Vagina (tissue), 2 donors: Measurements from ENCODE around the gene RHOH. TPM values are rescaled to one million over a fixed set of nuclear protein-coding genes. Genes with fewer than 3 reads are reported as not detected.
"Not testable (repeated sequence)": the region's sequence is repeated elsewhere in the genome, so short reads cannot be mapped to it uniquely, and the experiment has no call there.

Source experiments
- DNase-seq, 2 donors: peaks; one replicate each; pipeline ENCODE4 v3.0.0-alpha.2; 2017; ENCODE audit errors: extremely low spot score in 2 of 2
- H3K27ac ChIP-seq: fragments of 200-600 bp; sonication (generic); one replicate; pipeline ENCODE4 v1.5.1; 2019
- H3K27me3 ChIP-seq: fragments of 200-600 bp; sonication (generic); one replicate; pipeline ENCODE4 v1.5.1; 2019
- H3K36me3 ChIP-seq, 2 donors: fragments of 200-600 bp; sonication (generic); one replicate each; pipeline ENCODE4 v1.5.1; 2017 to 2019
- H3K4me1 ChIP-seq: fragments of 200-600 bp; sonication (generic); one replicate; pipeline ENCODE4 v1.5.1; 2019
- H3K4me3 ChIP-seq, 2 donors: fragments of 200-600 bp; sonication (generic); 1 replicate in 1 of 2; 2 replicates in 1 of 2; pipeline ENCODE4 v1.5.1; 2016 to 2019
- H3K9me3 ChIP-seq: fragments of 200-600 bp; sonication (generic); one replicate; pipeline ENCODE4 v1.5.1; 2019
- POLR2A ChIP-seq, 2 donors: fragments of 450-650 bp; IDR thresholded peaks; one replicate each; pipeline ENCODE4 v1.6.1; 2017; ENCODE audit warnings: antibody characterized with exemption in 2 of 2, mild to moderate bottlenecking in 2 of 2, moderate library complexity in 2 of 2
- POLR2AphosphoS5 ChIP-seq, 2 donors: sonication (generic); formaldehyde crosslinking; IDR thresholded peaks; one replicate each; pipeline ENCODE4 v1.9.0; 2017; ENCODE audit warnings: antibody characterized with exemption in 2 of 2, mild to moderate bottlenecking in 2 of 2, low read depth in 1 of 2; ENCODE audit not compliant: insufficient read depth in 1 of 2
- intact Hi-C: fragments of 100-400 bp; cut with DNase I; formaldehyde crosslinking; loops from one replicate; pipeline ENCODE4 v1.15.1; 2023
- total RNA-seq: library from RNA; depleted of rRNA; stranded (reverse); fragments of >200 nt; gene quantifications from one replicate; pipeline ENCODE4 v1.2.3, GENCODE V29; 2016
- TF ChIP-seq, protein P1 (sequence below), 3 experiments: fragments of 450-650 bp in 2 of 3; fragments of 200-600 bp in 1 of 3; sonication (generic) in 1 of 3; IDR thresholded peaks; one replicate each; pipeline ENCODE4 v1.5.1; 2017 to 2019; ENCODE audit warnings: antibody characterized with exemption in 3 of 3, mild to moderate bottlenecking in 2 of 3, moderate library complexity in 2 of 3

The RHOH gene
- total RNA-seq, 1 donor from 2014 or later: 2.9 TPM

DNA sequence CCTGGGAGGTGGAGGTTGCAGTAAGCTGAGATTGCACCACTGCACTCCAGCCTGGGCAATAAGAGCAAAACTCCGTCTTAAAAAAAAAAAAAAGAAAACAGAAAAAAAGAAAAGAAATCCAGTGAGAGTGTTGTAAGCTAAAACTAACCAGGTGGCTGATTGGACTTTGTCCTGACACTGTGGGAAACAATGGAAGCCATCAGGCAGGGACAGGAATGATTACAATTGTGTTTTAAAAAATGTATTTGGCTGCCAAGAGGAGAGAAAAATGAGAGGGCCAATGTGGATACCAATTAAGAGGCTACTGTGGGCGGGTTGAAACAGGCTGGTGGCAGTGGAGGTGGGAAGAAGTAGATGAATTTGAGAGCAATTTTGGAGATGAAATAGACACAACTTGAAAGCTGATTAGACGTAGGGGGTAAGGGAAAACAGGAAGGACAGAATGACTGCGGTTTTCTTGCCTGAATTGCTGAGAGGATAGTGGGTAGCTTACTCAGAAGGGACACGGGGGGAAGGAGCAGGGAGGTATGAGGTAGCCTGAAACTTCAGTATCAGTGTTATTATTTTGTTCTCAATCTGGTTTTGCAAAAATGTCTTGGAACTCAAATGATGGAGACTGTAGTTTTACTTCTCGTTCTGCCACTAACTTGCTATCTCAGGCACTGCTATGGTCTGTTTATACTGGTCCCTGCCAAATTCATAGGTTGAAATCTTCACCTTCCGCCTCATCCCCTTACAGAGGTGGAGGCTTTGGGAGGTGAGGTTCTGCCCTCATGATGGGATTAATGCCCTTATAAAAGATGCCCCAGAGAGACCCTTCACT, 92.7 kb downstream of the RHOH start:
- Histone ChIP-seq H3K4me1 (no peaks in the 10 kb centered on the region), H3K27ac (no peak overlapping the region), H3K9me3 (no peaks in the 10 kb centered on the region), H3K4me3 (no peak overlapping the region), H3K36me3 (no peaks in the 10 kb centered on the region), H3K27me3 (no peaks in the 10 kb centered on the region)
- no peak for DNase-seq
- intact Hi-C loops: loop anchor here (10.0 kb wide), 1 partner anchor 145 kb away; no protein-coding TSS in a partner anchor
- no peak for TF ChIP-seq POLR2AphosphoS5 (IDR thresholded peaks at IDR 0.05; ENCODE audit: insufficient read depth in 1 of 2, low read depth in 1 of 2)
- no peak for TF ChIP-seq POLR2A (IDR thresholded peaks at IDR 0.05)
- TF ChIP-seq, protein P1, sequence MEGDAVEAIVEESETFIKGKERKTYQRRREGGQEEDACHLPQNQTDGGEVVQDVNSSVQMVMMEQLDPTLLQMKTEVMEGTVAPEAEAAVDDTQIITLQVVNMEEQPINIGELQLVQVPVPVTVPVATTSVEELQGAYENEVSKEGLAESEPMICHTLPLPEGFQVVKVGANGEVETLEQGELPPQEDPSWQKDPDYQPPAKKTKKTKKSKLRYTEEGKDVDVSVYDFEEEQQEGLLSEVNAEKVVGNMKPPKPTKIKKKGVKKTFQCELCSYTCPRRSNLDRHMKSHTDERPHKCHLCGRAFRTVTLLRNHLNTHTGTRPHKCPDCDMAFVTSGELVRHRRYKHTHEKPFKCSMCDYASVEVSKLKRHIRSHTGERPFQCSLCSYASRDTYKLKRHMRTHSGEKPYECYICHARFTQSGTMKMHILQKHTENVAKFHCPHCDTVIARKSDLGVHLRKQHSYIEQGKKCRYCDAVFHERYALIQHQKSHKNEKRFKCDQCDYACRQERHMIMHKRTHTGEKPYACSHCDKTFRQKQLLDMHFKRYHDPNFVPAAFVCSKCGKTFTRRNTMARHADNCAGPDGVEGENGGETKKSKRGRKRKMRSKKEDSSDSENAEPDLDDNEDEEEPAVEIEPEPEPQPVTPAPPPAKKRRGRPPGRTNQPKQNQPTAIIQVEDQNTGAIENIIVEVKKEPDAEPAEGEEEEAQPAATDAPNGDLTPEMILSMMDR (IDR thresholded peaks at IDR 0.05): no peak

GRCh38 chr4:40290611-40291186, 93.9 kb downstream of the RHOH start:
- intact Hi-C loops: loop anchor here (10.0 kb wide), 1 partner anchor 146 kb away; no protein-coding TSS in a partner anchor
- H3K27me3 ChIP-seq, DNase-seq, H3K4me3 ChIP-seq, H3K27ac ChIP-seq, H3K9me3 ChIP-seq, H3K4me1 ChIP-seq, H3K36me3 ChIP-seq: not testable (repeated sequence)

DNA sequence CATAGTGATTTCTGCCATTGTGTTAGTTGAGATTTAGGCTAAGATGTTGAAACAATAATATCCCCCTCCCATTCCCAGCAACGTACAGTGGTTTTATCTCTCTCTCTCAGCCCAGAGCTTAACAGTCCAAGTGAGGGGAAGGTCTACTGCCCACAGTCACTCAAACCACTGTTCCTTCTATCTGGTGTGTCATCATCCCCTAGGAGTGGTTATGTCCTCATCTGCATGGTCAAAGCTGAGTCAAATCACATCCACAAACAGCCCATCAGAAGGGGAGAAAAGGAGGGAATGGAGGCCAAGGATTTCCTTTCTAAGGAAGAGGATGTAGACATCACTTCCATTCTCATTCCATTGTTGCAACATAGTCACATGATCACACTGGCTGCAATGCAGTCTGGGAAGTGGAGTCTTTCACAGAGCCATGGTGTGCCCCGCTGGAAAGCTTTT, 95.5 kb downstream of the RHOH start:
- intact Hi-C loops: loop anchor here (10.0 kb wide), 1 partner anchor 148 kb away; no protein-coding TSS in a partner anchor
- Histone ChIP-seq H3K4me1 (no peaks in the 10 kb centered on the region), H3K9me3 (no peaks in the 10 kb centered on the region), H3K27ac (no peak overlapping the region), H3K27me3 (no peaks in the 10 kb centered on the region), H3K4me3 (no peak overlapping the region), H3K36me3 (no peaks in the 10 kb centered on the region)
- TF ChIP-seq, protein P1 (IDR thresholded peaks at IDR 0.05): no peak
- no peak for TF ChIP-seq POLR2A (IDR thresholded peaks at IDR 0.05)
- TF ChIP-seq POLR2AphosphoS5 (IDR thresholded peaks at IDR 0.05; ENCODE audit: insufficient read depth in 1 of 2, low read depth in 1 of 2): no peak
- no peak for DNase-seq

GRCh38 chr4:40294339-40294738, 97.5 kb downstream of the RHOH start:
- Histone ChIP-seq H3K27ac (no peak overlapping the region), H3K4me3 (no peak overlapping the region), H3K36me3 (no peaks in the 10 kb centered on the region), H3K4me1 (no peaks in the 10 kb centered on the region), H3K27me3 (no peaks in the 10 kb centered on the region), H3K9me3 (no peaks in the 10 kb centered on the region)
- DNase-seq: no peak
- intact Hi-C loops: loop anchor here (10.0 kb wide), 1 partner anchor 150 kb away; no protein-coding TSS in a partner anchor
- TF ChIP-seq POLR2AphosphoS5 (IDR thresholded peaks at IDR 0.05; ENCODE audit: insufficient read depth in 1 of 2, low read depth in 1 of 2) (no peak), POLR2A (IDR thresholded peaks at IDR 0.05) (no peak)
- TF ChIP-seq, protein P1 (IDR thresholded peaks at IDR 0.05): no peak

- H3K36me3 ChIP-seq, H3K27me3 ChIP-seq, H3K9me3 ChIP-seq, H3K27ac ChIP-seq, DNase-seq, H3K4me3 ChIP-seq, H3K4me1 ChIP-seq: not testable (repeated sequence)
- intact Hi-C loops: loop anchor here (10.0 kb wide), 1 partner anchor 150 kb away; no protein-coding TSS in a partner anchor
These were observed 98.2 kb downstream of the RHOH start for GRCh38 chr4:40295030-40295429.

GRCh38 chr4:40295572-40295971, 98.7 kb downstream of the RHOH start:
- intact Hi-C loops: loop anchor here (10.0 kb wide), 1 partner anchor 151 kb away; no protein-coding TSS in a partner anchor
- no peak for DNase-seq
- TF ChIP-seq POLR2A (IDR thresholded peaks at IDR 0.05) (no peak), POLR2AphosphoS5 (IDR thresholded peaks at IDR 0.05; ENCODE audit: insufficient read depth in 1 of 2, low read depth in 1 of 2) (no peak)
- TF ChIP-seq, protein P1 (IDR thresholded peaks at IDR 0.05): no peak
- H3K27ac ChIP-seq: no peak overlapping the region
- no peaks in the 10 kb centered on the region for H3K36me3 ChIP-seq
- H3K4me1 ChIP-seq: no peaks in the 10 kb centered on the region
- H3K9me3 ChIP-seq: no peaks in the 10 kb centered on the region
- H3K27me3 ChIP-seq: no peaks in the 10 kb centered on the region
- no peak overlapping the region for H3K4me3 ChIP-seq
